ENCODE data around the gene EPX. TPM values are rescaled to one million over a fixed set of nuclear protein-coding genes. Genes with fewer than 3 reads are reported as not detected.

Gene EPX
- total and polyA plus RNA-seq, 2 of the 4 experiments (the other 2 are of a cell fraction) = not detected

DNA sequence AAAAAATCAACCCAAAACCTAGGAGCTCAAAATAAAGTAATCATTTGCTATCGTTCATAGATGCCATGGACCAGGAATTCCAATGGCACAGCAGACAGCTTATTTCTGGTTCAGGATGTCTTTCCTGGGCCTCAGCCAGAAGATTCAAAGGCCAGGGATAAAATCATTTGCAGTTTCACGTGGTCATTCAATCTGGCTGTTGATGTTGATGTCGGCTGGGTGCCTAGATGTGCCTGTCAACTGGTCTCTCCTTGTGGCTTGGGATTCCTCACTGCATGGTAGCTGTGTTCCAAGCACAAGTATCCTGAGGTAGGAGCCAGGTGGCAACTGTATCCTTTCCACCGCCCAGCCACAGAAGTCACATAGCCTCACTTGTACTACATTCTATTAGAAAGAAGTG is 10.7 kb upstream of the EPX start:
- in situ Hi-C loops (cut with MboI; ENCODE audit: low sequenced_read_pairs) (no loop called here), intact Hi-C loops (cut with micrococcal nuclease) (no loop called here), dilution Hi-C loops (cut with HindIII; ENCODE audit: low sequenced_read_pairs, unreplicated experiment) (no loop called here)
- H2BK5ac ChIP-seq (ENCODE audit: low read depth, low read length, poor library complexity, severe bottlenecking) = no peak overlapping the region
- no peak overlapping the region for H4K8ac ChIP-seq (ENCODE audit: low read depth in 2 of 2, low read length in 2 of 2)
- no peak overlapping the region for H2BK20ac ChIP-seq (ENCODE audit: low read depth, low read length)
- no peak overlapping the region for H3K4me3 ChIP-seq (ENCODE audit: insufficient read depth, low read depth, low read length)
- no peak for TF ChIP-seq MXI1 (IDR thresholded peaks at IDR 0.05; ENCODE audit: borderline replicate concordance, low read depth, low read length)
- no peak for TF ChIP-seq RFX5 (IDR thresholded peaks at IDR 0.05; ENCODE audit: low read depth, low read length)
- no peak for TF ChIP-seq NFE2L2 (IDR thresholded peaks at IDR 0.05; ENCODE audit: low read depth, low read length)
- TF ChIP-seq CTCF (conservative IDR thresholded peaks at IDR 0.05; ENCODE audit: low read depth, low read length) = no peak
- TF ChIP-seq, protein P1, sequence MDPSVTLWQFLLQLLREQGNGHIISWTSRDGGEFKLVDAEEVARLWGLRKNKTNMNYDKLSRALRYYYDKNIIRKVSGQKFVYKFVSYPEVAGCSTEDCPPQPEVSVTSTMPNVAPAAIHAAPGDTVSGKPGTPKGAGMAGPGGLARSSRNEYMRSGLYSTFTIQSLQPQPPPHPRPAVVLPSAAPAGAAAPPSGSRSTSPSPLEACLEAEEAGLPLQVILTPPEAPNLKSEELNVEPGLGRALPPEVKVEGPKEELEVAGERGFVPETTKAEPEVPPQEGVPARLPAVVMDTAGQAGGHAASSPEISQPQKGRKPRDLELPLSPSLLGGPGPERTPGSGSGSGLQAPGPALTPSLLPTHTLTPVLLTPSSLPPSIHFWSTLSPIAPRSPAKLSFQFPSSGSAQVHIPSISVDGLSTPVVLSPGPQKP (IDR thresholded peaks at IDR 0.05; ENCODE audit: borderline replicate concordance, low read depth, low read length) = no peak
- TF ChIP-seq BHLHE40 (IDR thresholded peaks at IDR 0.05; ENCODE audit: low read depth, low read length) = no peak
- no peak for TF ChIP-seq MAZ (IDR thresholded peaks at IDR 0.05; ENCODE audit: borderline replicate concordance, low read depth, low read length)
- no peak for TF ChIP-seq FOS (IDR thresholded peaks at IDR 0.05; ENCODE audit: low read depth, low read length)
- TF ChIP-seq MAFK (IDR thresholded peaks at IDR 0.05; ENCODE audit: low read depth, low read length) = no peak
- no peak for TF ChIP-seq RCOR1 (IDR thresholded peaks at IDR 0.05; ENCODE audit: insufficient replicate concordance, low read length)
- TF ChIP-seq CHD1 (IDR thresholded peaks at IDR 0.05; ENCODE audit: low read depth, low read length) = no peak
- no peak for TF ChIP-seq SMC3 (IDR thresholded peaks at IDR 0.05; ENCODE audit: low read depth, low read length)
- TF ChIP-seq, protein P2, sequence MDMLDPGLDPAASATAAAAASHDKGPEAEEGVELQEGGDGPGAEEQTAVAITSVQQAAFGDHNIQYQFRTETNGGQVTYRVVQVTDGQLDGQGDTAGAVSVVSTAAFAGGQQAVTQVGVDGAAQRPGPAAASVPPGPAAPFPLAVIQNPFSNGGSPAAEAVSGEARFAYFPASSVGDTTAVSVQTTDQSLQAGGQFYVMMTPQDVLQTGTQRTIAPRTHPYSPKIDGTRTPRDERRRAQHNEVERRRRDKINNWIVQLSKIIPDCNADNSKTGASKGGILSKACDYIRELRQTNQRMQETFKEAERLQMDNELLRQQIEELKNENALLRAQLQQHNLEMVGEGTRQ (IDR thresholded peaks at IDR 0.05; ENCODE audit: low read depth, low read length) = no peak
- no peak for TF ChIP-seq RAD21 (IDR thresholded peaks at IDR 0.05; ENCODE audit: low read length)
- H3K9me3 ChIP-seq (ENCODE audit: control insufficient read depth, insufficient read depth, low read length) = no peaks in the 10 kb centered on the region
- H3K4me2 ChIP-seq (ENCODE audit: low read depth, low read length) = no peak overlapping the region
- no peak overlapping the region for H3K27ac ChIP-seq (ENCODE audit: insufficient read depth, low read length)
- CTCF ChIA-PET = interaction anchor here (0.6 kb wide), 1 partner anchor 628 kb away, joined by 3 read pairs; no protein-coding TSS in a partner anchor
- no peak overlapping the region for H4K91ac ChIP-seq (ENCODE audit: insufficient read depth, low read depth, low read length)
- H2BK15ac ChIP-seq (ENCODE audit: low read depth, low read length) = no peak overlapping the region
- H3K79me1 ChIP-seq (ENCODE audit: low read depth in 1 of 2, low read length in 2 of 2) = no peaks in the 10 kb centered on the region
- WGBS, 2 experiments (ENCODE audit: extremely low coverage in 2 of 2, insufficient read length in 1 of 2) = 60% methylated on average over 1 of the region's 4 CpGs; no CpG with 5 or more reads in 1 of the 2 experiments
- no peak overlapping the region for H3K4ac ChIP-seq (ENCODE audit: low read depth, low read length)
- no peak overlapping the region for H2AK9ac ChIP-seq (replicated peaks; ENCODE audit: low read depth, low read length, poor library complexity)
- H2AK5ac ChIP-seq (ENCODE audit: low read depth, low read length) = no peak overlapping the region
- no peak overlapping the region for H3K14ac ChIP-seq (replicated peaks; ENCODE audit: low read depth, low read length)
- H3K36me3 ChIP-seq (ENCODE audit: control insufficient read depth, insufficient read depth, low read length) = no peaks in the 10 kb centered on the region
- no peaks in the 10 kb centered on the region for H4K20me1 ChIP-seq (ENCODE audit: insufficient read depth, low read length)
- no peaks in the 10 kb centered on the region for H3K4me1 ChIP-seq (ENCODE audit: control insufficient read depth, insufficient read depth, low read length)
- no peak for DNase-seq
- H2AFZ ChIP-seq (replicated peaks; ENCODE audit: low read length, poor library complexity) = no peak overlapping the region
- H3K56ac ChIP-seq (ENCODE audit: extremely low read depth, insufficient read depth, low read length) = no peak overlapping the region
- peaks cover 3% of the 10 kb centered on the region for H3K27me3 ChIP-seq (ENCODE audit: control insufficient read depth, insufficient read depth, low read length)
- no peak overlapping the region for H3K18ac ChIP-seq (ENCODE audit: low read depth, low read length)
- H3K9ac ChIP-seq (ENCODE audit: low read depth, low read length) = no peak overlapping the region
- POLR2A ChIA-PET (ENCODE audit: unreplicated experiment) = no interaction called here
- no peaks in the 10 kb centered on the region for H3K9me1 ChIP-seq (ENCODE audit: insufficient read depth, low read length)
- ATAC-seq (ENCODE audit: low read depth) = no peak
- H4K5ac ChIP-seq (ENCODE audit: low read depth, low read length) = no peak overlapping the region
- no TSS peak for BruUV-seq (replicated peaks)
- no peak overlapping the region for H2BK120ac ChIP-seq (ENCODE audit: low read depth, low read length)
- H3K23ac ChIP-seq (ENCODE audit: low read depth, low read length) = no peak overlapping the region
